Measurements from ENCODE around the gene PGLYRP2.

Gene PGLYRP2

GRCh38 chr19:15456871-15457700 is 22.2 kb downstream of the PGLYRP2 start:
- DNase-seq (ENCODE audit: low read depth), result no peak
- TF ChIP-seq CTCF (conservative IDR thresholded peaks at IDR 0.05; ENCODE audit: low read depth, low read length), result no peak
- H3K4me3 ChIP-seq (ENCODE audit: low read length), result no peak overlapping the region

GRCh38 chr19:15456441-15456840 is 22.9 kb downstream of the PGLYRP2 start:
- no peak overlapping the region for H3K4me3 ChIP-seq (ENCODE audit: low read length)
- no peak for DNase-seq (ENCODE audit: low read depth)
- TF ChIP-seq CTCF (conservative IDR thresholded peaks at IDR 0.05; ENCODE audit: low read depth, low read length), result no peak

GRCh38 chr19:15455996-15456395 is 23.3 kb downstream of the PGLYRP2 start:
- H3K4me3 ChIP-seq (ENCODE audit: low read length), result no peak overlapping the region
- no peak for TF ChIP-seq CTCF (conservative IDR thresholded peaks at IDR 0.05; ENCODE audit: low read depth, low read length)
- DNase-seq (ENCODE audit: low read depth), result no peak

GRCh38 chr19:15453906-15454860 is 25.1 kb downstream of the PGLYRP2 start:
- TF ChIP-seq CTCF (conservative IDR thresholded peaks at IDR 0.05; ENCODE audit: low read depth, low read length), result peak; percentile 36
- H3K4me3 ChIP-seq (ENCODE audit: low read length), result no peak overlapping the region
- DNase-seq (ENCODE audit: low read depth), result no peak

GRCh38 chr19:15453091-15453578 is 26.2 kb downstream of the PGLYRP2 start:
- no peak for DNase-seq (ENCODE audit: low read depth)
- TF ChIP-seq CTCF (conservative IDR thresholded peaks at IDR 0.05; ENCODE audit: low read depth, low read length), result peak; percentile 22
- peak overlapping the region; percentile 37 for H3K4me3 ChIP-seq (ENCODE audit: low read length)

- no peak for TF ChIP-seq CTCF (conservative IDR thresholded peaks at IDR 0.05; ENCODE audit: low read depth, low read length)
- peak; percentile 59 for DNase-seq (ENCODE audit: low read depth)
- peak overlapping the region; percentile 37 for H3K4me3 ChIP-seq (ENCODE audit: low read length)
Measured at GRCh38 chr19:15452111-15453047, 26.9 kb downstream of the PGLYRP2 start.
